D341Med (cell line): ENCODE data around the gene VAV2.

Source experiments
- DNase-seq: peaks from one replicate; pipeline ENCODE4 v3.0.0; 2012; ENCODE audit warnings: low spot score

VAV2 gene

DNA sequence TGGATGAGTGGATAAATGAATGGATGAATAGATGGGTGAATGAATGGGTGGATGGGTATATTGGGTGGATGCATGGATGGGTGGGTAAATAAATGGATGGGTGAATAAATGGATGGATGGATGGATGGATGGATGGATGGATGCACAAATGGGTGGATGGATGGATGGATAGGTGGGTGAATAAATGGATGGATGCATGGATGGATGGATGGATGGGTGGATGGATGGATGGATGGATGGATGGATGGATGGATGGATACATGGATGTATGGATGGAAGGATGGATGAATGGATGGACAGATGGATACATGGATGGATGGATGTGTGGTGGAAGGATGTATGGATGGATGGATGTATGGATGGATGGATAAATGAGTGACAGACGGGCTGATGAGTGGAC is 140.4 kb downstream of the VAV2 start:
- DNase-seq, result no peak

DNA sequence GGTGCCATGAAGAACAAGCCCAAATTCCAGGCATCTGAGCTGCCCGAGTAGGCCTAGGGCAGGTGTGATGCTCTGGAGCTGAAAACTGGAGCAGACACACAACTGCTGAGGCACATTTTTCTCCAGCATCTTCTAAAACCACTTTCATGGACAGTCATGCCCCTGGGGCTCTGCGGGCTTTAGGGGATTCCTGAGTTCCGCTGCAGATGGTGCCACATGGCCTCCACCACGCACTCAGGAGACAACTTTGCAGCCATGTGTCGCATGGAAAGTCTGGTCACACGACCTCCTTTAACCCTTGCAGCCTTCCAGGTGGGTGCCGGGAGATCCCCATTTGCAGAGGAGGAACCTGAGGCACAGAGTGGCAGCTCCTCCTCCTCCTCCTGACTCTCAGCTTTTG is 141.2 kb downstream of the VAV2 start:
- no peak for DNase-seq

DNA sequence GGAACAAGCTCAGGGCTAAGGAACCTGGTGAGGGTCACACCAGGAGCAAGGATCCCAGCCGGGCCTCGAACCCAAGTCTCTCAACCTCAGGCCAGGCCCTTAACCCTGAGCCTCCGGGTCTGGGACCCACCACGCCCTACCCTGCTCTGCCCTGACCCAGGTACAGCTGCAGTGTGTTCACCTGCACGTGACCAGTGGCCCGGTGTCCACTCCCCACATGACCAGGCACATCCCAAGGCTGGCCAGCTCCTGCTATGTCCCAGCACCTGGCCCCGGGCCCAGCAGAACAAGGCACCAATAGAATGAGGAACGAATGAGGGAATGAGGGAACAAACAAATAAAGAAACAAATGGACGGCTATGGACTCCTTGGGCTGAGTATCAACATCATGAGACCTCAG is 142.0 kb downstream of the VAV2 start:
- DNase-seq, result no peak

DNA sequence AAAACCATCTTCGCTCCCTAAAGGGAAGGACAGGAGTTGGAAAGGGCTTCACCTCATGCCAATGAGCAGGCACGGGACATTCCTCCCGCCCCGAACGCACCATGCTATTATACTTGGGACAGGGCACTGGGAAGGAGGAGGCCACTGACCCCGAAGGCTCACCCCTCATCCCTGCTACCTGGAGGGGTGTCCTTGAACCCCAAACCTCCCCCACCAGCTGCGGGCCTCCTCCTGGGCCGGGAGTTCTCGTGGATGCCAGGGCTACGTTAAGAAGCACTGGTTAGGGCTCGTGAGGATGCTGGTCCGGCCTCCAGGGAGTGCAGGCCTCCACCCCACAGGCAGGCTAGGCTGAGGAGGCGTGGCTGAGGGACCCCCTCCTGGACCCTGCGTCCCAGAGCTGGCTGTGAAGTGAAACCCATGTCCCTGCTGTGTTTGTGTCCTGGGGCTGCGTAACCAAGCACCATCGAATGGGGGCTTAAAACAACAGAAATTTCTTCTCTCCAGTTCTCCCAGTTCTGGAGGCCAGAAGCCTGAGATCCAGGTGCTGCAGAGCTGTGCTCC is 142.9 kb downstream of the VAV2 start:
- no peak for DNase-seq

- DNase-seq, result peak; percentile 59
These were observed 143.5 kb downstream of the VAV2 start for GRCh38 chr9:133848471-133849109.

DNA sequence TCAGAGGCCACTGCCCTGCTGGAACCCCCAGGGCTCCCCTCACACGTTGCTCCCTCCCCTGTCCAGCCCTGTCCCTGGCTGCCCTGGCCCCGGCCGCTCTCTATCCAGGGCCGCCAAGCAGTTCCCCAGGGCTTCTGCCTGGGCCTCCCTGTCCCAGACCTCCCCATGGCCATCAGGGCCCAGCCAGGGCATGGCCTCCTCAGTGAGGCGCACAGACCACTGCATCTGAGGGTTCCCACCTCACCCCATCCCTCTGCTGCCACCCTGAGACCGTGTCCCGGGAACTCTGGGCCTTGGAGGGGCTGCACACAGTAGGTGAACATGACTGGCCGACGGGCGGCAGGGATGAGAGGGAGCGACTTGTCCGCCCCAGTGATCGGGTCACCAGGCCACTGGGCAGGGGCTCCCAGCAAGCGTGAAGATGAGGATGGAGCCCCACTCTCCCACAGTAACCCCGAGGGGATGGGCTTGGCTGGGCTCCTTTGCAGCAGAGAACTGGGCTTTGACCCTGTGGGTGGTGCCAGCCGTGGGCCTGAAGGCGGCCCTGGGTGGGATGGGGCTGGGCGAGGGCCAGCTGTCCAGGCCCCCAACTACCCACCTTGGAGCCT is 145.5 kb downstream of the VAV2 start:
- no peak for DNase-seq

DNA sequence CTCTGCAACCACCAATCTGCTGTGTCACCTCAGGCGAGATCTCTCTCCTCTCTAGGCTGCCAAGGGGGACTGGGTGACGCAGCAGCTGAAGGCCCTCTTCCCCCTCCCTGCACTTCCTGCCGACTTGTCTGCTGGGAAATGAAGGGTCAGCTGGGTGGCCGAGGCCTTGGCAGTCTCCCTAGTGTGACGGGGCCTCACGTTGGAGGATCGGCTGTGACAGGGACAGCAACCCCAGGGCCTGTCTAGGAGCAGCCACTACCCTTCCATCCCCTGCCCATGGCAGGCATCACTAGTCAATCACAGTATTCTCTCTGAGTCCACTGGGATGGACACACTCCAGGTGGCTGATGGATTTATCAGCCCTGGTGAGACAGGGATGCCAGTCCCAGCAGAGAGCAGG is 146.7 kb downstream of the VAV2 start:
- DNase-seq, result no peak

GRCh38 chr9:133844881-133845410 is 147.2 kb downstream of the VAV2 start:
- no peak for DNase-seq

- DNase-seq, result no peak
These were observed 147.7 kb downstream of the VAV2 start for GRCh38 chr9:133844398-133844784.

DNA sequence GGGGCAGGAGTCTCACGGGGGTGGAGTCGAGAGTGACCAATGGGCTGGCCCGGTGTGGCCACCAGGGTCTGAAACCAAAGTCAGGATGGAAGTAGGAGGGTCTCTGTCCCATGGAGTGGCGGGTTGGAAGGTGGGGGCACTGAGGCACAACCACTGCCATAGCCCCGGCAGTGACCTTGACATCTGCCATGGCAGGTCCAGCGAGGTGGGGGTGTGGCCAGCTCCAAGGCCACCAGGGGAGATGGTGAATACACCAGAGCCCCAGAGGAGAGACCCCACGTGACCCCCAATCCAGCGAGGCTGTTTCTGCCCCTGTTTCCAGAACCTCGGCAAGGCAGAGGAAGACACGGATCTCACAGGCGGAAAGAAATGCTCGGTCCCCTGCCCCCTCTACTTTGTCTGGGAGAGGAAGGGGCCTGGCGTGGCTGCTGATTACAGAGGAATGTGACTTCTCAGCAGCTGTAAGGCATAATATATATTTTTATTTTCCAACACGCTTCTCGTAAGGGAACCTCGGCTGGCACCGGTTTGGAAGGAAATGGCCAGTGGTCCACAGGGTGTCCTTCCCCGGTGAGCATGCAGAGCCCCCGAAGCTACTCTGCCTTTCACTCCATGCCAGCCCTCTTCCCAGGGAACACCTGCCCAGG is 148.2 kb downstream of the VAV2 start:
- no peak for DNase-seq

DNA sequence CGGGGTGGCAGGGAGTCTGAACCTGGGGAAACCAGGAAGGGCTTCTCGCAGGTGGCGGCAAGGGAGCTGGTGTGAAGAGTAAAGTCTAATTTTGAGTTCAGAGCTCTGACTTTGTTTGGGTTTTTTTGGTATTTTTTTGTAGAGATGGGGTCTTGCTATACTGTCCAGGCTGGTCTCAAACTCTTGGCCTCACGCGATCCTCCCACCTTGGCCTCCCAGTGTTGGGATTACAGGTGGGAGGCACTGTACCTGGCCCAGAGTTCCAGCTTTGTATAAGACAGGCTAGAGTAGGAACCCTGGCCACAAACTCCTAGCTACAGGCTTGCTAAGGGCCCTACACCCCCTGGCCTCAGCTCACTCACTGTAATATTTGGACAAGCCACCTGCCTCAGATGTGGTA is 148.9 kb downstream of the VAV2 start:
- DNase-seq, result no peak

DNA sequence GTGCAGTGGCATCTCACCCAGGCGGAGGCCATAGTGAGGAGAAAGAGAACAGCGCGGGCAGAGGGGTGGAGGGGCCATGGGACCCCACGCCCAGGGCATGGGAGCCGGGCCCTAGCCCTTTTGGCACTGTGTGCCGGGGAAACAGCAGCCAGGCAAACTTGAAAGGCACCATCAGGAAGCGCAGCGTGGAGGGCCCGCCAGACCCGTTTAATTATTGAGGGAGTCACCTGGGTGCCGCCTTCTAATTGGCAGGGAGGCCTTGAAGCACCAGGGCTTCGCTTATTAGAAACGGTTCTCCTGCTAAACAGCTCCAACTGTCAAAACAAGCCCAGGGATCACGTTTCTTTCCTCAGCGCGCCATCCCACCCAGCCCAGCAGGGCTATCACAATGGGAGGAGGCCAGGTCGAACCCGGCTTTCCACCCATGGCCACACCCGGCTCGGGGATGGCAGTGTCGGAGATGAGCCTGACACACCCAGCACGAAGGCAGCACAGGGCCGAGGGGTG is 149.3 kb downstream of the VAV2 start:
- no peak for DNase-seq

DNA sequence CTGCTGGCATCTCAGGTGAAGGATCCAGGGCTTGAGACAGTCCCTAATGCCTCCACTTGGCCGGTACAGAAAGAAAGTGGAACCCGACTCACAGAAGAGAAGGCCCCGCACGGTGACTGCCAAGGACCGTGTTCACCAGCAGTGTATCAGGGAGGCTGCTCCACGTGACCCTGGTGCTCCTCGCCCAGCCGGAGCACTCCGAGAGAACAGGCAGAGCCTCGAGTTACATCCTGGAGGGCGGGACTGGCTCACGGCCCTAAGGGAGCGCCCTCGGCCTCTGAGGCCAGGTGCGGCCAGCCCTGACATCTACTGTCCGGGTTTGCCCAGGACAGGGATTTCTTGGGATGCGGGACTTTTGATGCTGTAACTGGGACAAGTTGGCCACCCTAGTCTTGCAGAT is 149.9 kb downstream of the VAV2 start:
- no peak for DNase-seq

DNA sequence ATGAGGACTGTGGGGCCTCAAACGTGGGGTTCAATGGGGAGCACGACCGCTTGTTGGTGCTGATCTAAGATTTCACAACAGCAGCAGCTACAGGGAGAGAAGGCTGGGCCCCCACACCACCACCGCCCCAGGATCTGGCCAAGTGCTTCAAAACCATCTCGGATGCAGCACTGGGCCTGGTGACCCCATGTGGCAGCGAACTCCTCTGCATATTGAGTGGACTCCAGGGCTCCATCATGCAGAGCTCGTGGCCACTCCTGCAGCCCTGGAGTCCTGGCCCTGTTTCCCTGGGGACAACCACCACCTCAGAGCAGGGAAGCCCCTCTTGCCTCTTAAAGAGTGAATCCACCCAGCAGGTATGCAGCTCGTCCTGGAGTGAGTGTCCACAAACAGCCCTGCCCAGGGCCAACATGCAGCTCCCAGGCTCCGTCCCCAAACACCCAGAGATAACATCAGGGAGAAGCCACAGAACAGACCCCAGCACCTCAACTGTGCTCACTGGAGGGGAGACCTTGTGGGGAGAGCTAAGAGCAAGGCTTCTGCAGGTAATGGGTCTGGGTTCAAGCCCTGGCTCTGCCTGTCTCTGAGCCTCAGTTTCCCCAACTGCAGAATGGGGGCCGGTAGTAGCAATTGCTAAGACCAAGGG is 150.8 kb downstream of the VAV2 start:
- DNase-seq, result no peak

- DNase-seq, result no peak
These were observed 152.2 kb downstream of the VAV2 start for GRCh38 chr9:133839822-133840329.

GRCh38 chr9:133838859-133839507 is 153.1 kb downstream of the VAV2 start:
- DNase-seq, result no peak

- DNase-seq, result peak; percentile 77
These were observed 154.2 kb downstream of the VAV2 start for GRCh38 chr9:133837627-133838597.

GRCh38 chr9:133836818-133837217 is 155.3 kb downstream of the VAV2 start:
- no peak for DNase-seq

DNA sequence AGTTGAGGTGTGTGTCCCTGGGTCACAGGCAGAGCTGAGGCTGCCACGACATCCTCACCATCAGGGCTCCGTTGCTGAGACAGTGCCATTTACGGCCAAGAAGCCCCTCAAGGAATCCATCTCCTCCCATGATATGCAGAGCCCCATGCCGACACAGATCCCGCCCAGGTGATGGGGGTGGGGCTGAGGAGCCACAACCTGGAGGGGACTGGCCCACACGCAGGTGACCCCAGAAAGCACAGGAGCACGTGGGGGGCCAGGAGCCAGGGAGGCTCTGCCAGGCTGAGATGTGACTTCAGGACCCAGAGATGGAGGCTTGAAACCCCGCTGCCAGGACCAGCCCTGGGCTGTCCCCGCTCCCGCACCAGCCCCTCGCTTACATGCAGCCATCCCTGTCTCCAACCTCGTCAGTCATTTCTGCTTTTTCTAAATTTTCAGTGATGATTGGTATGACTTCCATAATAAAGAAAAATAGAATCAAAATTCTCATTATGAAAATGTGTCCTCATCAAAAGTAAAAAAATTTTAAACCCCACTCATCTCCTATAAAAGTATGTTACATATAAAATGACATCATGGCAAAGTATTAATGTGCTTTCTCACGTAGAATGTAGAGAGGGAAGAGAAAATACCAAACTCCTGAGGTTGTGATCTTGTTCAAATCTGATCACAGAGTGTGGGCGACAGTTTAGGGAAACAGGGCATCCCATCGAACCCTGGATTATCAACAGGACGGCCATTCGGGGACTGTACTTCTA is 155.9 kb downstream of the VAV2 start:
- DNase-seq, result no peak
